Epithelial cell of proximal tubule (primary cell): Measurements from ENCODE around the gene ZNF438. TPM values are rescaled to one million over a fixed set of nuclear protein-coding genes. Genes with fewer than 3 reads are reported as not detected.
"Not testable (repeated sequence)": the region's sequence is repeated elsewhere in the genome, so short reads cannot be mapped to it uniquely, and the experiment has no call there.

Source experiments
- DNase-seq: peaks from one replicate; pipeline ENCODE4 v3.0.0-alpha.2; 2011; ENCODE audit warnings: low read depth
- H3K4me3 ChIP-seq: 2 replicates; pipeline ENCODE4 v1.5.1; 2011; ENCODE audit warnings: low read depth, mild to moderate bottlenecking, low read length
- total RNA-seq: library from RNA; depleted of rRNA; stranded (reverse); fragments of >200 nt; gene quantifications from 2 replicates; pipeline ENCODE4 v1.2.3, GENCODE V29; 2015
- TF ChIP-seq, protein P1 (sequence below): conservative IDR thresholded peaks from 2 replicates; pipeline ENCODE4 v1.5.1; 2012; ENCODE audit warnings: low read depth, mild to moderate bottlenecking, low read length

ZNF438 gene
- total RNA-seq, 1 donor from 2014 or later, result 4.2 TPM

DNA sequence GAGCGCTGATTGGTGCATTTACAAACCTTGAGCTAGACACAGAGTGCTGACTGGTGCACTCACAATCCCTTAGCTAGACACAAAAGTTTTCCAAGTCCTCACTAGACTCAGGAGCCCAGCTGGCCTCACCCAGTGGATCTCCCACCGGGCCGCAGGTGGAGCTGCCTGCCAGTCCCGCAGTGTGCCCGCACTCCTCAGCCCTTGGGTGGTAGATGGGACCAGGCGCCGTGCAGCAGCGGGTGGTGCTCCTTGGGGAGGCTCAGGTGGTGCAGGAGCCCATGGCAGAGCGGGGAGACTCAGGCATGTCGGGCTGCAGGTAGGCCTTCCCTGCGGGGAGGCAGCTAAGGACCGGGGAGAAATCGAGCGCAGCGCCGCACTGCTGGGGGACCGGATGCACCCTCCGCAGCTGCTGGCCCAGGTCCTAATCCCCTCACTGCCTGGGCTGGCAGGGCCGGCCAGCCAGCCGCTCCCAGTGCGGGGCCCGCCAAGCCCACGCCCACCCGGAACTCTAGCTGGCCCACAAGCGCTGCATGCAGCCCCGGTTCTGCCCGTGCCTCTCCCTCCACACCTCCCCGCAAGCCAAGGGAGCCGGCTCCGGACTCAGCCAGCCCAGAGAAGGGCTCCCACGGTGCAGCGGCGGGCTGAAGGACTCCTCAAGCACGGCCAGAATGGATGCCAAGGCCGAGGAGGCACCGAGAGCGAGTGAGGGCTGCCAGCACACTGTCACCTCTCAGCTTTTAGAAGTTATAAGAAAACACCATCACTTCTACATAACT is 128.9 kb downstream of the ZNF438 start:
- TF ChIP-seq, protein P1, sequence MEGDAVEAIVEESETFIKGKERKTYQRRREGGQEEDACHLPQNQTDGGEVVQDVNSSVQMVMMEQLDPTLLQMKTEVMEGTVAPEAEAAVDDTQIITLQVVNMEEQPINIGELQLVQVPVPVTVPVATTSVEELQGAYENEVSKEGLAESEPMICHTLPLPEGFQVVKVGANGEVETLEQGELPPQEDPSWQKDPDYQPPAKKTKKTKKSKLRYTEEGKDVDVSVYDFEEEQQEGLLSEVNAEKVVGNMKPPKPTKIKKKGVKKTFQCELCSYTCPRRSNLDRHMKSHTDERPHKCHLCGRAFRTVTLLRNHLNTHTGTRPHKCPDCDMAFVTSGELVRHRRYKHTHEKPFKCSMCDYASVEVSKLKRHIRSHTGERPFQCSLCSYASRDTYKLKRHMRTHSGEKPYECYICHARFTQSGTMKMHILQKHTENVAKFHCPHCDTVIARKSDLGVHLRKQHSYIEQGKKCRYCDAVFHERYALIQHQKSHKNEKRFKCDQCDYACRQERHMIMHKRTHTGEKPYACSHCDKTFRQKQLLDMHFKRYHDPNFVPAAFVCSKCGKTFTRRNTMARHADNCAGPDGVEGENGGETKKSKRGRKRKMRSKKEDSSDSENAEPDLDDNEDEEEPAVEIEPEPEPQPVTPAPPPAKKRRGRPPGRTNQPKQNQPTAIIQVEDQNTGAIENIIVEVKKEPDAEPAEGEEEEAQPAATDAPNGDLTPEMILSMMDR, result no peak
- H3K4me3 ChIP-seq, result no peak overlapping the region
- DNase-seq, result no peak

DNA sequence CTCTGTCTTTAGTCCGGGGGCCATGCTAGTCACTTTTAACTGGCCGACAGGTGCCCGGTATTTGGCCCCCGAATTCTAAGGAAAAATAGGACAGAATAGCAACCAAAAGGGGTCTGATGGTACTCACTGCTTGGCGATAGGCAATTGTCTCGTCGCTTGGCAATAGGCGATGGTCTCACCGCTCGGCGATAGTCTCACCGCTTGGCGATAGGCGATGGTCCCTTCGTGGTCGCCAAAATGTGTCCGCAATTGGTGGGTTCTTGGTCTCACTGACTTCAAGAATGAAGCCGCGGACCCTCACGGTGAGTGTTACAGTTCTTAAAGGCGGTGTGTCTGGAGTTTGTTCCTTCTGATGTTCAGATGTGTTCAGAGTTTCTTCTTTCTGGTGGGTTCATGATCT is 130.2 kb downstream of the ZNF438 start:
- not testable (repeated sequence) for H3K4me3 ChIP-seq, DNase-seq

DNA sequence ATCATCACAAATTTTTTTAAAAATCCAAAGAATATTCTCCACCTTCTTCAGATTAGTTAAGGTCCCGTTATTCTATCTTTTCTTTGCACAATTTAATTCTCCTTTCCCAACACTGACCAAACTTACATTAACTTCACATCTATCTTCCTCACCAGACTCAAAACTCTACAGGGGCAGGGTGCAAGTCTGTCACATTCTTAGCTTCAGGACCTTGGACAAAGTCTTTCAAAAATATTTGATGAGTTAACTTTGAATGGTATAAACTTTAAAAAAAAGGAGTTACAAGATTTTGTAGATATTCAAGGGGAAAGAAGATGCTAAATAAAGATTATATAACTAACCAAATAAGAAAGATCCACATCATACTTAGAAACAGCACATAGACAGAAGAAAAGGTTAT is 132.7 kb downstream of the ZNF438 start:
- TF ChIP-seq, protein P1, result no peak
- no peak for DNase-seq
- no peak overlapping the region for H3K4me3 ChIP-seq

DNA sequence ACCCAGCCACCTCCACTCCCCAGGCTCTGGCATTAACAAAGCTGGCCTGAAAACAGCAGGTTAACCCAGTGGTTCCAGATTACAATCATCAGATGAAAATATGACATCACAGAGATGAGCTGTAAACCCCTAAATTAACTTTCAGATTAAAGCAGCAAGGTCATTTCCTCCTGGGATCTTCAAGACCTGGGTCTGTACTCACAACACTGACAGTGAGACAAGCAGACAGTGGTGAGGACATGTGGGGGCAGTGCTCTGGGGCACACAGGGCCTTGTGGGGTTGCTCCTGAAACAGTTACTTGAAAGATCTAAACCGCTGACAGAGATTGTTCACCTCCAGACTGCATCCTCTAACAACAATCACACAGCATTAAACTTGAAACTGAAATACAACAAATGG is 134.1 kb downstream of the ZNF438 start:
- no peak overlapping the region for H3K4me3 ChIP-seq
- DNase-seq, result no peak
- TF ChIP-seq, protein P1, result no peak

DNA sequence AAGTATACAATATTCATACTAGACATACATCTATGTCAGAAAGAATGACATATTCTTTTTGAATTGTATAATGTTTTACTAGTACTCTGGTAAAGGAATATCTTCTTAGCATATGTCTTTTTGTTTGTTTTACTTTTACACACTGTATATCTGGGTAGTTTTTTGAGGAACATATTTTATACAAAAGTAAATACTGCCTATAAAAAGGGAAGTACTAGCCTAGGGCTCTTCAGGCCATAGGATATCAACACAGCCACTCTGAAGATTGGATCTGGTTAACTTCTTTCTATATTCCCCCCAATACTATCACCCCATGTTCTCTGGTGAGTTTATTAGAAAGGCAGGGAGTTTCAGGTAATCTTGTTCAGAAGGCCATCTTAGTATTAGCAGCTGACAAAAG is 134.6 kb downstream of the ZNF438 start:
- no peak for DNase-seq
- no peak overlapping the region for H3K4me3 ChIP-seq
- TF ChIP-seq, protein P1, result no peak

DNA sequence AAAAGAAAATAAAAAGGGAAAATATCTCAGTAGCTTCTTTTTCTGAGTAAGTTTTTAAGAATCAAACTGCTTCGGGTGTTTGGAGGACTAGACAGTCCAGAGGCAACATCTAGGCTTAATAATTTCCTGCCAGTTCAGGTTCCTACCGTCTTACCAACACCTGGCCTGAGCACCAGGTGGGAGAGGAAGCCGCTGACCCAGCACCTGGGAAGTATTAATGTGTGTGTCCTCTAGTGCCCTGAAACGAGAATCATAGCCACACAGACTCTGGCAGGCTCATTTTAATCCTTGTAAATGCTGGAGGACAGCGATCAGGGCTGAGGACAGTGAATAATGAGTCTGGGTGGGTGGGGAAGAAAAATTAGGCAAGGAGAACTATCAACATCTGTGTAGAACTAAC is 137.4 kb downstream of the ZNF438 start:
- TF ChIP-seq, protein P1, result no peak
- no peak overlapping the region for H3K4me3 ChIP-seq
- DNase-seq, result no peak

DNA sequence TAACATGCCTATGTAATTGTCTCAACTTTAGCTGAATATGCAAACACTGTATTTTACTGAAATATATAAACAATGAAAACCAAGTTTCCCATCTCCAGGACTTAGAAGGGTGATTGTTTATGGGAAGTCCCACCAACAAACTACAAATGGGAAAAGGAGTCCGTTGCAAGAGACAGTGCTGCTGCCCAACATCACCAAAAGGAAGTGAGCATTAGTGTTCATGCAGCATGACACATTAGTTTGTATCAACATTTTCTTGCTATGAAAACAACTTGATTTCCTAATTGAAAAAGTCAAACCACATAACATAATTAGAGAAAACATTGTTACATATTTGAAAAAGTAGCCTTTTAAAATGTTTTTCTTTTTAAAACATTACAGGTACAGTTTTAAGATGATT is 138.5 kb downstream of the ZNF438 start:
- no peak overlapping the region for H3K4me3 ChIP-seq
- TF ChIP-seq, protein P1, result no peak
- no peak for DNase-seq
